ENCODE results near the gene TRAPPC3.

DNA sequence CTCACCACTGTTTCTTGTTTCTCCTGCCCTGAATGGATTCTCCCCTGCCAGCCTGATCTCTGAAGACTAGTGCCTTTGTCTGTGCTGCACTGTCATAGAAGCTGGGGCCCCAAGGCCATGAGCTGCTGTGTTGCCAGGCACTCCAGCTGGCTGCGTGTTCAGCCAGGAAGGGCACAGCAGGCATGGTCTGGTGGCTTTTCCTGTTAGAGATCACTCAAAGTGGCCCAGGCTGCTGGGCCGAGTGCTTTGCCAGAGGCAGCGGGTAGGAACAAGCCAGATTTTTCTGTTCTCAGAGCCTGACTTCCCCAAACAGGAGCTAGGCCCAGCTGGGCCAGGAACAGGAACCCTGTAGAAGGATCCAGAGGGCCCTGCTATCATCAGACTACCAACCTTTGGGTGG lies 55.4 kb downstream of the TRAPPC3 start:
- TF ChIP-seq CTCF (IDR thresholded peaks at IDR 0.05; ENCODE audit: insufficient read depth, low read length) (no peak), POLR2AphosphoS5 (IDR thresholded peaks at IDR 0.05; ENCODE audit: low read depth) (no peak), GABPA (IDR thresholded peaks at IDR 0.05; ENCODE audit: low read depth) (no peak), REST (IDR thresholded peaks at IDR 0.05; ENCODE audit: insufficient replicate concordance, low read depth) (no peak)

All from HL-60 (cell line).